ENCODE measurements around the gene CCDC124.

The CCDC124 gene

GRCh38 chr19:17951990-17952976, 19.5 kb downstream of the CCDC124 start:
- no peak for DNase-seq (ENCODE audit: low read depth, low spot score)

- DNase-seq (ENCODE audit: low read depth, low spot score) = no peak
Measured at GRCh38 chr19:17953316-17953801, 20.5 kb downstream of the CCDC124 start.

GRCh38 chr19:17953869-17954268, 21.1 kb downstream of the CCDC124 start:
- DNase-seq (ENCODE audit: low read depth, low spot score) = no peak

GRCh38 chr19:17954401-17954800, 21.6 kb downstream of the CCDC124 start:
- no peak for DNase-seq (ENCODE audit: low read depth, low spot score)

- DNase-seq (ENCODE audit: low read depth, low spot score) = no peak
Measured at GRCh38 chr19:17957149-17957849, 24.5 kb downstream of the CCDC124 start.

GRCh38 chr19:17957885-17958284, 25.1 kb downstream of the CCDC124 start:
- DNase-seq (ENCODE audit: low read depth, low spot score) = no peak

GRCh38 chr19:17963936-17964691, 31.3 kb downstream of the CCDC124 start:
- no peak for DNase-seq (ENCODE audit: low read depth, low spot score)

- DNase-seq (ENCODE audit: low read depth, low spot score) = no peak
Measured at GRCh38 chr19:17965370-17966128, 32.7 kb downstream of the CCDC124 start.

- DNase-seq (ENCODE audit: low read depth, low spot score) = no peak
Measured at GRCh38 chr19:17966129-17966483, 33.3 kb downstream of the CCDC124 start.

GRCh38 chr19:17966550-17967256, 33.9 kb downstream of the CCDC124 start, which contains the start of gene KCNN1:
Gene KCNN1, plus strand, starts transcription at chr19:17967107. Its CDS starts 6,782 bp downstream, at chr19:17973889.
- DNase-seq (ENCODE audit: low read depth, low spot score) = no peak

- DNase-seq (ENCODE audit: low read depth, low spot score) = no peak
Measured at GRCh38 chr19:17967257-17968051, 34.6 kb downstream of the CCDC124 start.

- no peak for DNase-seq (ENCODE audit: low read depth, low spot score)
Measured at GRCh38 chr19:17968362-17968761, 35.5 kb downstream of the CCDC124 start.

GRCh38 chr19:17969096-17969792, 36.4 kb downstream of the CCDC124 start:
- no peak for DNase-seq (ENCODE audit: low read depth, low spot score)

GRCh38 chr19:17972230-17972629, 39.4 kb downstream of the CCDC124 start:
- DNase-seq (ENCODE audit: low read depth, low spot score) = no peak

GRCh38 chr19:17973759-17974158, 40.9 kb downstream of the CCDC124 start:
- no peak for DNase-seq (ENCODE audit: low read depth, low spot score)

GRCh38 chr19:17974551-17974950, 41.7 kb downstream of the CCDC124 start:
- DNase-seq (ENCODE audit: low read depth, low spot score) = no peak

- DNase-seq (ENCODE audit: low read depth, low spot score) = no peak
Measured at GRCh38 chr19:17975032-17975431, 42.2 kb downstream of the CCDC124 start.

- no peak for DNase-seq (ENCODE audit: low read depth, low spot score)
Measured at GRCh38 chr19:17977021-17977420, 44.2 kb downstream of the CCDC124 start.

GRCh38 chr19:17977488-17977887, 44.7 kb downstream of the CCDC124 start:
- no peak for DNase-seq (ENCODE audit: low read depth, low spot score)

Data from activated CD4-positive, CD25-positive, alpha-beta regulatory T cell treated with anti-CD3 and anti-CD28 coated beads, Interleukin-2, amount 50 U/mL, for 16 hours (primary cell).